Activated naive CD4-positive, alpha-beta T cell treated with anti-CD3 and anti-CD28 coated beads, Interleukin-2, amount 10 ng/mL, durations not matched to agents 7 days and 5 days (primary cell): ENCODE data around the gene CPSF4.
"Not testable (repeated sequence)": the region's sequence is repeated elsewhere in the genome, so short reads cannot be mapped to it uniquely, and the experiment has no call there.

ENCODE experiments used
- CTCF ChIA-PET: fragments of 350-600 bp; sonication (Branson Sonifier 250); formaldehyde crosslinking; loops from one replicate; lab custom pipeline; 2021; ENCODE audit warnings: antibody characterized with exemption; lab: Charles Lee
- DNase-seq: peaks from one replicate; pipeline ENCODE4 v3.0.0-alpha.2; 2020
- H3K27ac Mint-ChIP-seq: one replicate; pipeline ENCODE4 v1.8.0; 2021; ENCODE audit warnings: mild to moderate bottlenecking, moderate library complexity, mixed read lengths
- H3K27me3 Mint-ChIP-seq: one replicate; pipeline ENCODE4 v1.8.0; 2021; ENCODE audit warnings: mild to moderate bottlenecking, mixed read lengths
- H3K36me3 Mint-ChIP-seq: one replicate; pipeline ENCODE4 v1.8.0; 2021; ENCODE audit warnings: mixed read lengths
- H3K4me1 Mint-ChIP-seq: one replicate; pipeline ENCODE4 v1.8.0; 2021; ENCODE audit warnings: mixed read lengths
- H3K4me3 Mint-ChIP-seq: one replicate; pipeline ENCODE4 v1.8.0; 2021; ENCODE audit warnings: mild to moderate bottlenecking, moderate library complexity, mixed read lengths
- H3K9me3 Mint-ChIP-seq: one replicate; pipeline ENCODE4 v1.8.0; 2021; ENCODE audit warnings: mixed read lengths

Gene CPSF4

DNA sequence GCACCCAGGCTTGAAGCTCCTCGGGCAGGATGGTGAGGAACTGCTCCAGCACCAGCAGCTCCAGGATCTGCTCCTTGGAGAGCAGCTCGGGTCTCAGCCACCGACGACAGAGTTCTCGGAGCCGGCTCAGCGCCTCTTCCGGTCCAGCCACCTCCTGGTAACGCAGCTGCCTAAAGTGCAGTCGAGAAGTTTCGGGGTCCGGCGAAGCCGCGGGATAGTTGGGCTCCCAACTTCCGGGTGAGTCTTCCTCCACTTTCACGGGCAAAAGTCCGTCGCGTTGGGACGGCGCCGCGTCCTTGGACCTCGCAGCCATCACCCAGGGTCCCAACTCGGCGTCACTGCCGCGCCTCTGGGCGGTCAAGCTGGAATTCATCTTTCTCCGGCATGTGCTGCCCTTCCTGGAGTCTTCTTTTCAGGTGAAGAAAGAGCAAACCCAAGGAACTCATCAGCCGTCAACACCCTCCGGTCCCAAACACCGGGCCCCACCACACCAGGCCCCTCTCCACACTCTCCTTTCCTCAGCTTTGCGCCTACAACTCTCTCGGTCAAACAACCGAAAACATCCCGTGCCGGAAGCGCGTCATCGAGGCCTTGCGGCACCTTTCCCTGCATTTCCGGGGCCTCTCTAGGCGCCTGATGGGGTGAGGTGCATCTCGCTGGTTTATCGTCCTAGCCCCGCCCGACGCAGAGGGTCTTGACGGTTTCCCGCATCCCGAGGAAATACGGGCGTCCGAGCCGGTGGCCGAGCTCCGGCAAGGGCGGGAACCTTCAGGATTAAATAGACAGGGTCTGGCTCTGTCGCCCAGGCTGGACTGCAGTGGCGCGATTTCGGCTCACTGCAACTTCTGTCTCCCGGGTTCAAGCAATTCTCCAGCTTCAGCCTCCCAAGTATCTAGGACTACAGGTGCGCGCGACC is 61.2 kb downstream of the CPSF4 start, which contains the start of gene ZNF394:
TSS of gene ZNF394 (minus strand) at position 561 of the 916 bp plus-strand sequence. CDS start at position 373, 188 bp downstream.
- CTCF ChIA-PET: interaction anchor here (0.7 kb wide), 1 partner anchor 338 kb away, joined by 3 read pairs; no protein-coding TSS in a partner anchor
- Mint-ChIP-seq H3K4me3 (peak within 1 kb of the TSS; percentile 96), H3K9me3 (peaks cover 2% of the 10 kb centered on the region), H3K36me3 (peaks cover 41% of the 10 kb centered on the region), H3K27ac (peak within 1 kb of the TSS; percentile 100), H3K4me1 (peaks cover 22% of the 10 kb centered on the region), H3K27me3 (peaks cover 4% of the 10 kb centered on the region)
- peak; percentile 95 for DNase-seq

- peaks cover 2% of the 10 kb centered on the region for H3K9me3 Mint-ChIP-seq
- CTCF ChIA-PET: interaction anchor here (0.7 kb wide), 1 partner anchor 338 kb away, joined by 3 read pairs; no protein-coding TSS in a partner anchor
- H3K4me1 Mint-ChIP-seq: peaks cover 26% of the 10 kb centered on the region
- no peak for DNase-seq
- peaks cover 4% of the 10 kb centered on the region for H3K27me3 Mint-ChIP-seq
- peak overlapping the region; percentile 100 for H3K27ac Mint-ChIP-seq
- peaks cover 35% of the 10 kb centered on the region for H3K36me3 Mint-ChIP-seq
- peak overlapping the region; percentile 96 for H3K4me3 Mint-ChIP-seq
Observed at GRCh38 chr7:99500637-99501009, 61.9 kb downstream of the CPSF4 start.

GRCh38 chr7:99501236-99501635 is 62.5 kb downstream of the CPSF4 start:
- H3K27ac Mint-ChIP-seq: peak overlapping the region; percentile 100

DNA sequence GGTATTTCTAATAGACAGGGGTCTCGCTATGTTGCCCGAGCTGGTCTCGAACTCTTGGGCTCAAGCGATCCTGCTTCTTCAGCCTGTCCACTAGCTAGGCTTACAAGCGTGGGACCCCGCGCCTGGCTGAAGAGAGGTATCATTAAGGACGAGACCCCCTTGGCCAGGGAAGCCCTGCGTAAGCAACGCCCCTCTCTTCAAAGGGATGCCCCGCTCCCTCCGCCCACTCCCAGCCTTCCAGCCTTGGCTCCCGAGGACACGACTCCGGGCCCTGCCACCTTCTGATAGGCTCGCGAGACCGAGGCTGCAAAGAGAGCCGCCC is 65.5 kb downstream of the CPSF4 start:
- Mint-ChIP-seq H3K4me1 (peaks cover 37% of the 10 kb centered on the region), H3K9me3 (no peaks in the 10 kb centered on the region), H3K4me3 (peak overlapping the region; percentile 93), H3K27ac (peak overlapping the region; percentile 99), H3K27me3 (peaks cover 4% of the 10 kb centered on the region), H3K36me3 (peaks cover 20% of the 10 kb centered on the region)
- CTCF ChIA-PET: no interaction called here
- no peak for DNase-seq

More at GRCh38 chr7:99501236-99501635, 62.5 kb downstream of the CPSF4 start:
- H3K9me3 Mint-ChIP-seq, H3K27me3 Mint-ChIP-seq, CTCF ChIA-PET, DNase-seq: not testable (repeated sequence)
- peak overlapping the region; percentile 96 for H3K4me3 Mint-ChIP-seq
- H3K36me3 Mint-ChIP-seq: peaks cover 31% of the 10 kb centered on the region
- peaks cover 32% of the 10 kb centered on the region for H3K4me1 Mint-ChIP-seq

- peak; percentile 99 for DNase-seq
- H3K4me3 Mint-ChIP-seq: peak within 1 kb of the TSS; percentile 93
- peaks cover 4% of the 10 kb centered on the region for H3K27me3 Mint-ChIP-seq
- no peaks in the 10 kb centered on the region for H3K9me3 Mint-ChIP-seq
- H3K36me3 Mint-ChIP-seq: peaks cover 15% of the 10 kb centered on the region
- CTCF ChIA-PET: no interaction called here
- H3K27ac Mint-ChIP-seq: peak within 1 kb of the TSS; percentile 99
- H3K4me1 Mint-ChIP-seq: peaks cover 38% of the 10 kb centered on the region
Observed at GRCh38 chr7:99504603-99505323, 66.0 kb downstream of the CPSF4 start, which contains the start of gene ZKSCAN5. ZKSCAN5 (plus strand) TSS chr7:99504662; CDS start chr7:99506045, 1,383 bp downstream.

DNA sequence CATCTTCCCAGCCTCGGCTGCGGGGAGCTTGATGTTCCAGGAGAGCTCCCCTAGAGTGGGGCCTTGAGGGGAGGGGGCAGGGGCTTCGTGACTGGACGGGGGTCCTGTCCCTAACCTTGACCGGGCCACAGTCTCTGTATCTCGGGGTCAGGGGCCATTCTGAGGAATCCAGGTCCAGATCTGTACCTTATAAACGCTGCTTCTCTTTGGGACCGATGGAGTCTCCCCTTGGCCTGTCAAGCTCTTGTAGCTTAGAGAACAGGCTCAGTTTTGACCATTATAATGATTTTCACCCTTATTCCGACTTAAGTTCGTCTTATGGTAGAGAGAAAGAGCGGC is 66.5 kb downstream of the CPSF4 start:
- CTCF ChIA-PET: no interaction called here
- peaks cover 39% of the 10 kb centered on the region for H3K4me1 Mint-ChIP-seq
- H3K4me3 Mint-ChIP-seq: peak overlapping the region; percentile 93
- peaks cover 12% of the 10 kb centered on the region for H3K36me3 Mint-ChIP-seq
- H3K27ac Mint-ChIP-seq: peak overlapping the region; percentile 99
- DNase-seq: no peak
- no peaks in the 10 kb centered on the region for H3K27me3 Mint-ChIP-seq
- no peaks in the 10 kb centered on the region for H3K9me3 Mint-ChIP-seq
